GM18507 (cell line): Measurements from ENCODE around the gene HCAR1.
"Not testable (repeated sequence)": the region's sequence is repeated elsewhere in the genome, so short reads cannot be mapped to it uniquely, and the experiment has no call there.

Experiments
- DNase-seq: peaks from one replicate; pipeline ENCODE4 v3.0.0; 2011; ENCODE audit warnings: low read depth; ENCODE audit not compliant: insufficient read length; ENCODE audit errors: extremely low spot score
- FAIRE-seq: peaks from 2 replicates; lab custom pipeline; 2011; peaks lifted over from hg19 to GRCh38; lab: Jason Lieb, UNC

The HCAR1 gene

GRCh38 chr12:122730215-122731014 is at the start of gene HCAR1:
Gene HCAR1 (minus strand): TSS chr12:122730844. CDS start chr12:122730339, 505 bp downstream.
- no peak for FAIRE-seq
- no peak for DNase-seq

GRCh38 chr12:122757568-122757967 is 26.9 kb upstream of the HCAR1 start:
- DNase-seq (no peak), FAIRE-seq (no peak)

- FAIRE-seq (no peak), DNase-seq (no peak)
These were observed 24.1 kb upstream of the HCAR1 start for GRCh38 chr12:122754790-122755189.

GRCh38 chr12:122753319-122753650 is 22.6 kb upstream of the HCAR1 start:
- FAIRE-seq, result no peak
- no peak for DNase-seq

GRCh38 chr12:122752464-122753318 is 22.0 kb upstream of the HCAR1 start, which contains the start of gene DENR:
Gene DENR (plus strand): TSS chr12:122752824. CDS start chr12:122753702, 878 bp downstream.
- FAIRE-seq (peak; percentile 95), DNase-seq (peak; percentile 94)

- FAIRE-seq, DNase-seq: not testable (repeated sequence)
These were observed 20.3 kb upstream of the HCAR1 start for GRCh38 chr12:122750781-122751515.

GRCh38 chr12:122749569-122750332 is 19.1 kb upstream of the HCAR1 start:
- no peak for DNase-seq
- no peak for FAIRE-seq

- no peak for DNase-seq
- no peak for FAIRE-seq
These were observed 16.8 kb upstream of the HCAR1 start for GRCh38 chr12:122747224-122748135.

- FAIRE-seq, result no peak
- DNase-seq, result no peak
These were observed 13.4 kb upstream of the HCAR1 start for GRCh38 chr12:122743895-122744525.

- FAIRE-seq, result no peak
These were observed 9.7 kb upstream of the HCAR1 start for GRCh38 chr12:122740351-122740750.

GRCh38 chr12:122738571-122738970 is 7.9 kb upstream of the HCAR1 start:
- DNase-seq (no peak), FAIRE-seq (no peak)

More at GRCh38 chr12:122740351-122740750, 9.7 kb upstream of the HCAR1 start:
- no peak for DNase-seq

GRCh38 chr12:122732611-122733010 is 2.0 kb upstream of the HCAR1 start:
- FAIRE-seq, result no peak
- no peak for DNase-seq

GRCh38 chr12:122732170-122732569 is 1.5 kb upstream of the HCAR1 start:
- FAIRE-seq (no peak), DNase-seq (no peak)

GRCh38 chr12:122729583-122730214 is 945 bp downstream of the HCAR1 start:
- no peak for FAIRE-seq
- no peak for DNase-seq

GRCh38 chr12:122726080-122726558 is 4.5 kb downstream of the HCAR1 start:
- FAIRE-seq, result peak; percentile 29
- DNase-seq, result no peak

GRCh38 chr12:122725452-122726079 is 5.1 kb downstream of the HCAR1 start:
- FAIRE-seq, result no peak
- DNase-seq, result no peak
